Liver (tissue), 9 donors: Measurements from ENCODE around the gene CAP2. TPM values are rescaled to one million over a fixed set of nuclear protein-coding genes. Genes with fewer than 3 reads are reported as not detected.

Experiments
- DNase-seq: peaks from one replicate; pipeline ENCODE4 v3.0.0-alpha.2; 2017; ENCODE audit warnings: low spot score
- H3K27ac ChIP-seq, 2 donors: one replicate each; pipeline ENCODE4 v1.7.0; 2013; ENCODE audit warnings: inconsistent platforms in 2 of 2, low read length in 2 of 2, control low read depth in 1 of 2, low read depth in 1 of 2, mild to moderate bottlenecking in 1 of 2
- H3K27me3 ChIP-seq, 4 donors: one replicate each; pipeline versions ENCODE4 v1.6.1 to v1.7.0; 2013; ENCODE audit warnings: low read length in 3 of 4, inconsistent platforms in 1 of 4, mild to moderate bottlenecking in 1 of 4, moderate library complexity in 1 of 4; ENCODE audit not compliant: control insufficient read depth in 4 of 4, insufficient read depth in 4 of 4
- H3K36me3 ChIP-seq, 4 donors: one replicate each; pipeline versions ENCODE4 v1.6.1 to v1.7.0; 2013; ENCODE audit warnings: low read length in 3 of 4, mild to moderate bottlenecking in 3 of 4, low read depth in 1 of 4, moderate library complexity in 1 of 4; ENCODE audit not compliant: control insufficient read depth in 4 of 4, insufficient read depth in 3 of 4
- H3K4me1 ChIP-seq, 4 donors: one replicate each; pipeline versions ENCODE4 v1.6.1 to v1.7.0; 2013; ENCODE audit warnings: low read length in 3 of 4, mild to moderate bottlenecking in 3 of 4, moderate library complexity in 1 of 4; ENCODE audit not compliant: control insufficient read depth in 4 of 4, insufficient read depth in 4 of 4
- H3K4me3 ChIP-seq, 3 donors: one replicate each; pipeline versions ENCODE4 v1.6.1 to v1.7.0; 2013; ENCODE audit warnings: low read length in 3 of 3, control low read depth in 1 of 3, low read depth in 1 of 3, mild to moderate bottlenecking in 1 of 3
- H3K9ac ChIP-seq, 2 donors: one replicate each; pipeline ENCODE4 v1.7.0; 2013; ENCODE audit warnings: low read length in 2 of 2, mild to moderate bottlenecking in 2 of 2, moderate library complexity in 2 of 2, control low read depth in 1 of 2, low read depth in 1 of 2
- H3K9me3 ChIP-seq, 4 donors: one replicate each; pipeline versions ENCODE4 v1.6.1 to v1.7.0; 2013; ENCODE audit warnings: low read length in 3 of 4; ENCODE audit not compliant: control insufficient read depth in 4 of 4
- ATF3 ChIP-seq: IDR thresholded peaks from 2 replicates; pipeline ENCODE4 v1.6.1; 2016; ENCODE audit warnings: antibody characterized with exemption
- CTCF ChIP-seq: fragments of 150-350 bp; IDR thresholded peaks from 2 replicates; pipeline ENCODE4 v1.5.1; 2017; ENCODE audit warnings: improper control_type of control experiment, low read depth, low read length; ENCODE audit not compliant: missing input control
- EGR1 ChIP-seq, 2 donors: IDR thresholded peaks; 2 replicates each; pipeline ENCODE4 v1.6.1; 2016 to 2018; ENCODE audit warnings: antibody characterized with exemption in 2 of 2, low read depth in 2 of 2
- FOXA1 ChIP-seq: IDR thresholded peaks from 2 replicates; pipeline ENCODE4 v1.6.1; 2016; ENCODE audit warnings: antibody characterized with exemption
- FOXA2 ChIP-seq: IDR thresholded peaks from 2 replicates; pipeline ENCODE4 v1.6.1; 2016; ENCODE audit warnings: antibody characterized with exemption
- GABPA ChIP-seq, 2 donors: IDR thresholded peaks in 1 of 2; conservative IDR thresholded peaks in 1 of 2; 2 replicates each; pipeline ENCODE4 v1.6.1; 2016; ENCODE audit warnings: antibody characterized with exemption in 2 of 2, mild to moderate bottlenecking in 1 of 2, moderate library complexity in 1 of 2
- HNF4A ChIP-seq, 2 donors: conservative IDR thresholded peaks; 2 replicates each; pipeline ENCODE4 v1.6.1; 2016; ENCODE audit warnings: antibody characterized with exemption in 2 of 2, mild to moderate bottlenecking in 2 of 2
- HNF4G ChIP-seq: IDR thresholded peaks from 2 replicates; pipeline ENCODE4 v1.6.1; 2016; ENCODE audit warnings: antibody characterized with exemption
- JUND ChIP-seq, 2 donors: IDR thresholded peaks; 2 replicates each; pipeline ENCODE4 v1.6.1; 2016; ENCODE audit warnings: antibody characterized with exemption in 2 of 2
- MAX ChIP-seq: IDR thresholded peaks from 2 replicates; pipeline ENCODE4 v1.6.1; 2016; ENCODE audit warnings: antibody characterized with exemption
- NR2F2 ChIP-seq: IDR thresholded peaks from 2 replicates; pipeline ENCODE4 v1.6.1; 2016; ENCODE audit warnings: antibody characterized with exemption
- RAD21 ChIP-seq, 2 donors: IDR thresholded peaks; 2 replicates each; pipeline ENCODE4 v1.6.1; 2016; ENCODE audit warnings: antibody characterized with exemption in 2 of 2, mild to moderate bottlenecking in 2 of 2
- RXRA ChIP-seq, 2 donors: IDR thresholded peaks; 2 replicates each; pipeline ENCODE4 v1.6.1; 2017 to 2018; ENCODE audit warnings: antibody characterized with exemption in 2 of 2, mild to moderate bottlenecking in 1 of 2
- SP1 ChIP-seq: IDR thresholded peaks from 2 replicates; pipeline ENCODE4 v1.6.1; 2018; ENCODE audit warnings: antibody characterized with exemption, mild to moderate bottlenecking
- TAF1 ChIP-seq: conservative IDR thresholded peaks from 2 replicates; pipeline ENCODE4 v1.6.1; 2016; ENCODE audit warnings: antibody characterized with exemption, mild to moderate bottlenecking
- YY1 ChIP-seq: IDR thresholded peaks from 2 replicates; pipeline ENCODE4 v1.6.1; 2016; ENCODE audit warnings: antibody characterized with exemption, mild to moderate bottlenecking
- WGBS: extraction: QIAGEN DNeasy Blood & Tissue Kit; methylation state at CpG from one replicate; pipeline ENCODE4 v1.1.7; 2013; 5-methylcytosine and 5-hydroxymethylcytosine counted together
- polyA plus RNA-seq, 2 donors: library from polyadenylated mRNA; stranded (reverse) in 1 of 2; unstranded in 1 of 2; fragments of 200-250 nt in 1 of 2; fragments of >200 nt in 1 of 2; fragmentation: Nextera tagmentation in 1 of 2; extraction: Ambion mirVana in 1 of 2; gene quantifications; one replicate each; pipeline versions ENCODE4 v1.2.1 to v1.2.3, GENCODE V29; 2013 to 2015
- total RNA-seq, 2 donors: library from RNA; depleted of rRNA; stranded (reverse); fragments of >200 nt; gene quantifications; one replicate each; pipeline ENCODE4 v1.2.3, GENCODE V29; 2014
- donor health status: healthy.
- donor health status: healthy.
- donor health status: healthy.
- donor health status: healthy.
- donor health status: healthy.

Gene CAP2
- total and polyA plus RNA-seq, 4 donors = 1.2 to 6.4 (median 2.5) TPM

- TF ChIP-seq YY1 (no peak), CTCF (no peak), FOXA2 (no peak), JUND (IDR thresholded peaks at IDR 0.05) (no peak), NR2F2 (no peak), FOXA1 (no peak), EGR1 (IDR thresholded peaks at IDR 0.05; ENCODE audit: low read depth in 2 of 2) (no peak), MAX (no peak), TAF1 (no peak), RXRA (IDR thresholded peaks at IDR 0.05) (no peak), HNF4A (conservative IDR thresholded peaks at IDR 0.05) (no peak), SP1 (no peak), RAD21 (IDR thresholded peaks at IDR 0.05) (no peak), GABPA (IDR thresholded peaks at IDR 0.05 in 1 of 2, conservative IDR thresholded peaks at IDR 0.05 in 1 of 2) (no peak)
- 73% methylated on average over 2 of the region's 2 CpGs for WGBS
- DNase-seq = no peak
These were observed 80.2 kb downstream of the CAP2 start for GRCh38 chr6:17473554-17473953.

GRCh38 chr6:17474289-17474688 lies 80.9 kb downstream of the CAP2 start:
- Histone ChIP-seq H3K36me3 (peaks cover 0 to 1% (median 0%) of the 10 kb centered on the region in 4 donors), H3K4me1 (peaks cover 0 to 3% (median 0%) of the 10 kb centered on the region in 4 donors), H3K27me3 (no peaks in the 10 kb centered on the region), H3K27ac (no peak overlapping the region), H3K9me3 (no peaks in the 10 kb centered on the region), H3K9ac (no peak overlapping the region), H3K4me3 (no peak overlapping the region)
- 86% methylated on average over 4 of the region's 4 CpGs for WGBS
- no peak for TF ChIP-seq YY1
- no peak for TF ChIP-seq FOXA2
- no peak for TF ChIP-seq HNF4A (conservative IDR thresholded peaks at IDR 0.05)
- no peak for TF ChIP-seq HNF4G
- TF ChIP-seq RXRA (IDR thresholded peaks at IDR 0.05) = no peak
- no peak for TF ChIP-seq TAF1
- no peak for TF ChIP-seq FOXA1
- TF ChIP-seq ATF3 = no peak
- TF ChIP-seq CTCF = no peak
- TF ChIP-seq RAD21 (IDR thresholded peaks at IDR 0.05) = no peak
- no peak for TF ChIP-seq GABPA (IDR thresholded peaks at IDR 0.05 in 1 of 2, conservative IDR thresholded peaks at IDR 0.05 in 1 of 2)
- no peak for TF ChIP-seq SP1
- no peak for TF ChIP-seq EGR1 (IDR thresholded peaks at IDR 0.05; ENCODE audit: low read depth in 2 of 2)
- TF ChIP-seq JUND (IDR thresholded peaks at IDR 0.05) = no peak
- no peak for TF ChIP-seq NR2F2
- no peak for TF ChIP-seq MAX
- no peak for DNase-seq

More at GRCh38 chr6:17473554-17473953, 80.2 kb downstream of the CAP2 start:
- H3K4me3 ChIP-seq = no peak overlapping the region
- H3K9ac ChIP-seq = no peak overlapping the region
- no peak overlapping the region for H3K27ac ChIP-seq
- H3K27me3 ChIP-seq = no peaks in the 10 kb centered on the region
- H3K36me3 ChIP-seq = no peaks in the 10 kb centered on the region
- no peaks in the 10 kb centered on the region for H3K9me3 ChIP-seq
- no peaks in the 10 kb centered on the region for H3K4me1 ChIP-seq
